Parathyroid adenoma (tissue), 2 donors: Measurements from ENCODE around the gene BRD2.

Source experiments
- H2AFZ ChIP-seq: fragments of 300-600 bp; sonication (generic); one replicate; pipeline ENCODE4 v1.7.0; 2017; ENCODE audit warnings: antibody characterized with exemption, mild to moderate bottlenecking
- H3K27ac ChIP-seq: fragments of 300-600 bp; sonication (generic); one replicate; pipeline ENCODE4 v1.7.0; 2017
- H3K27me3 ChIP-seq: fragments of 300-600 bp; sonication (generic); one replicate; pipeline ENCODE4 v1.7.0; 2017; ENCODE audit warnings: low read length; ENCODE audit not compliant: control insufficient read depth, insufficient read depth
- H3K36me3 ChIP-seq: fragments of 300-600 bp; sonication (generic); one replicate; pipeline ENCODE4 v1.7.0; 2017; ENCODE audit warnings: low read length; ENCODE audit not compliant: control insufficient read depth, insufficient read depth
- H3K4me1 ChIP-seq: fragments of 300-600 bp; sonication (generic); one replicate; pipeline ENCODE4 v1.7.0; 2017; ENCODE audit warnings: control low read depth
- H3K4me2 ChIP-seq: fragments of 300-600 bp; sonication (generic); one replicate; pipeline ENCODE4 v1.7.0; 2017; ENCODE audit warnings: low read length
- H3K4me3 ChIP-seq: fragments of 300-600 bp; sonication (generic); one replicate; pipeline ENCODE4 v1.7.0; 2017; ENCODE audit warnings: low read depth, low read length
- H3K79me2 ChIP-seq: fragments of 300-600 bp; sonication (generic); one replicate; pipeline ENCODE4 v1.7.0; 2017; ENCODE audit warnings: control low read depth
- H3K9ac ChIP-seq: fragments of 300-600 bp; sonication (generic); one replicate; pipeline ENCODE4 v1.7.0; 2017; ENCODE audit warnings: mild to moderate bottlenecking
- H3K9me3 ChIP-seq: fragments of 300-600 bp; sonication (generic); one replicate; pipeline ENCODE4 v1.7.0; 2017; ENCODE audit warnings: low read length; ENCODE audit not compliant: control insufficient read depth
- CTCF ChIP-seq: fragments of 300-600 bp; sonication (generic); IDR thresholded peaks from one replicate; pipeline ENCODE4 v1.7.0; 2017; ENCODE audit warnings: antibody characterized with exemption, mild to moderate bottlenecking
- donor health status: primary hyperparathyroidism.

BRD2 gene

GRCh38 chr6:32984622-32985389 is 16.4 kb downstream of the BRD2 start:
- Histone ChIP-seq H3K36me3 (peaks cover 2% of the 10 kb centered on the region), H3K4me1 (no peaks in the 10 kb centered on the region), H3K9ac (no peak overlapping the region), H3K79me2 (no peaks in the 10 kb centered on the region), H3K27me3 (no peaks in the 10 kb centered on the region), H3K4me2 (no peak overlapping the region), H3K4me3 (no peak overlapping the region), H2AFZ (peak overlapping the region; percentile 50), H3K27ac (no peak overlapping the region), H3K9me3 (no peaks in the 10 kb centered on the region)
- peak; percentile 92 for TF ChIP-seq CTCF

GRCh38 chr6:32989368-32989767 is 21.0 kb downstream of the BRD2 start:
- Histone ChIP-seq H3K27me3 (no peaks in the 10 kb centered on the region), H3K79me2 (no peaks in the 10 kb centered on the region), H3K36me3 (no peaks in the 10 kb centered on the region), H3K9ac (no peak overlapping the region), H3K27ac (no peak overlapping the region), H3K4me1 (no peaks in the 10 kb centered on the region), H2AFZ (no peak overlapping the region), H3K9me3 (no peaks in the 10 kb centered on the region), H3K4me3 (no peak overlapping the region), H3K4me2 (no peak overlapping the region)
- no peak for TF ChIP-seq CTCF

DNA sequence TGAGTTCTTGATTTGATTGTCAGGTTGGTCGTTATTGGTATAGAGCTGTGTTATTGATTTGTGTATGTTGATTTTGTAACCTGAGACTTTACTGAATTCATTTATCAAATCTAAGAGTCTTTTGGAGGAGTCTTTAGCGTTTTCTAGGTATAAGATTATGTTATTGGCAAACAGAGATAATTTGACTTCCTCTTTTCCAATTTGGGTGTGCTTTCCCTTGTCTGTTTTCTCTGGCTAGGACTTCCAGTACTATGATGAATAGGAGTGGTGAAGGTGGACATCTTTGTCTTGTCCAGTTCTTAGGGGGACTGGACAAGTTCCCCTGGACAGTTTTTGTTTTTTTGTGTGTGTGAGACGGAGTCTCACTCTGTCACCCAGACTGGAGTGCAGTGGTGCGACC is 23.6 kb downstream of the BRD2 start:
- Histone ChIP-seq H3K27me3 (no peaks in the 10 kb centered on the region), H3K4me2 (no peak overlapping the region), H3K36me3 (no peaks in the 10 kb centered on the region), H3K9me3 (no peaks in the 10 kb centered on the region), H3K9ac (no peak overlapping the region), H3K4me3 (no peak overlapping the region), H3K79me2 (no peaks in the 10 kb centered on the region), H3K27ac (no peak overlapping the region), H3K4me1 (no peaks in the 10 kb centered on the region), H2AFZ (no peak overlapping the region)
- no peak for TF ChIP-seq CTCF

DNA sequence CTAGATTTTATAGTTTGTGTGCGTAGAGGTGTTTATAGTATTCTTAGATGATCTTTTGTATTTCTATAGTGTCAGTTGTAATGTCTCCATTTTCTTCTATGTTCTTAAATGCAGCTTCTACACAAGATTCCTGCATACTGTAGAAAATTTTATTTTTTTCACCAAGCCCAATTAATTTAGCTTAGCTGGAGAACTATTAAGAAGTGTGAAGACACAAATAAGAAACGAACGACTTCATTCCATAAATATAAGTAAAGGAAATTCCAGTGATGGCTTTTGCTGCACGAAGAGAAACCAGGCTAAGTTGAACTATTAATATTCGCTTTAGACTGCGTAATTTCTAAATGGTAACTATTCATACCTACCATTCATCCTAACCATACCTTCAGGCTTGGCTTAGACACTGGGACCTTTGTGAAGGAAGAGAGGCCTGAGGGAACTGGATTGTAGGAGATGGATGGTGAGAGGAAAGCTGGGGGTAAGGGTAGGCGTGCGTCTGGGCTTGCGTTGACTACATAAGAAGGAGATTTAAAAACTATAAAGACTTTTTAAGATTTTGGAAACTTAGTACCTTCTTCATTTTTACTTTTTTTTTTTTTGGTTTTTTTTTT is 25.1 kb downstream of the BRD2 start:
- no peaks in the 10 kb centered on the region for H3K79me2 ChIP-seq
- H3K36me3 ChIP-seq = no peaks in the 10 kb centered on the region
- no peaks in the 10 kb centered on the region for H3K4me1 ChIP-seq
- no peak overlapping the region for H3K27ac ChIP-seq
- no peaks in the 10 kb centered on the region for H3K9me3 ChIP-seq
- H3K9ac ChIP-seq = no peak overlapping the region
- no peak overlapping the region for H3K4me2 ChIP-seq
- no peaks in the 10 kb centered on the region for H3K27me3 ChIP-seq
- no peak overlapping the region for H2AFZ ChIP-seq
- no peak overlapping the region for H3K4me3 ChIP-seq
- no peak for TF ChIP-seq CTCF

- Histone ChIP-seq H3K79me2 (no peaks in the 10 kb centered on the region), H2AFZ (no peak overlapping the region), H3K4me3 (no peak overlapping the region), H3K27ac (no peak overlapping the region), H3K9me3 (no peaks in the 10 kb centered on the region), H3K9ac (no peak overlapping the region), H3K4me1 (no peaks in the 10 kb centered on the region), H3K4me2 (no peak overlapping the region), H3K36me3 (no peaks in the 10 kb centered on the region), H3K27me3 (no peaks in the 10 kb centered on the region)
- TF ChIP-seq CTCF = no peak
Measured at GRCh38 chr6:32995448-32995847, 27.1 kb downstream of the BRD2 start.
